ENCODE results near the gene GAB2.
A peak's percentile ranks its signal among the peaks of the same experiment; 100 is the strongest.

The GAB2 gene

GRCh38 chr11:78429209-78429608 is 11.6 kb upstream of the GAB2 start:
- DNase-seq = no peak
- in situ Hi-C loops (cut with HindIII; ENCODE audit: low pct_ligation_motif_present, low pct_unique_long_range_greater_than_20kb, low sequenced_read_pairs) = no loop called here

GRCh38 chr11:78428773-78429172 is 11.2 kb upstream of the GAB2 start:
- DNase-seq = no peak
- in situ Hi-C loops (cut with HindIII; ENCODE audit: low pct_ligation_motif_present, low pct_unique_long_range_greater_than_20kb, low sequenced_read_pairs) = no loop called here

- no peak for DNase-seq
- in situ Hi-C loops (cut with HindIII; ENCODE audit: low pct_ligation_motif_present, low pct_unique_long_range_greater_than_20kb, low sequenced_read_pairs) = no loop called here
Observed at GRCh38 chr11:78428266-78428636, 10.6 kb upstream of the GAB2 start.

- DNase-seq = no peak
- in situ Hi-C loops (cut with HindIII; ENCODE audit: low pct_ligation_motif_present, low pct_unique_long_range_greater_than_20kb, low sequenced_read_pairs) = no loop called here
Observed at GRCh38 chr11:78427615-78428265, 10.1 kb upstream of the GAB2 start.

GRCh38 chr11:78426845-78427244 is 9.2 kb upstream of the GAB2 start:
- in situ Hi-C loops (cut with HindIII; ENCODE audit: low pct_ligation_motif_present, low pct_unique_long_range_greater_than_20kb, low sequenced_read_pairs) = no loop called here
- DNase-seq = no peak

- no peak for DNase-seq
- in situ Hi-C loops (cut with HindIII; ENCODE audit: low pct_ligation_motif_present, low pct_unique_long_range_greater_than_20kb, low sequenced_read_pairs) = no loop called here
Observed at GRCh38 chr11:78425399-78426070, 7.9 kb upstream of the GAB2 start.

GRCh38 chr11:78424334-78425270 is 7.0 kb upstream of the GAB2 start:
- in situ Hi-C loops (cut with HindIII; ENCODE audit: low pct_ligation_motif_present, low pct_unique_long_range_greater_than_20kb, low sequenced_read_pairs) = no loop called here
- DNase-seq = no peak

GRCh38 chr11:78423241-78423640 is 5.6 kb upstream of the GAB2 start:
- in situ Hi-C loops (cut with HindIII; ENCODE audit: low pct_ligation_motif_present, low pct_unique_long_range_greater_than_20kb, low sequenced_read_pairs) = no loop called here
- no peak for DNase-seq

- in situ Hi-C loops (cut with HindIII; ENCODE audit: low pct_ligation_motif_present, low pct_unique_long_range_greater_than_20kb, low sequenced_read_pairs) = no loop called here
- DNase-seq = no peak
Observed at GRCh38 chr11:78420796-78421209, 3.2 kb upstream of the GAB2 start.

GRCh38 chr11:78420255-78420764 is 2.7 kb upstream of the GAB2 start:
- peak; percentile 54 for DNase-seq
- in situ Hi-C loops (cut with HindIII; ENCODE audit: low pct_ligation_motif_present, low pct_unique_long_range_greater_than_20kb, low sequenced_read_pairs) = no loop called here

- no peak for DNase-seq
- in situ Hi-C loops (cut with HindIII; ENCODE audit: low pct_ligation_motif_present, low pct_unique_long_range_greater_than_20kb, low sequenced_read_pairs) = no loop called here
Observed at GRCh38 chr11:78419327-78419726, 1.7 kb upstream of the GAB2 start.

- no peak for DNase-seq
- in situ Hi-C loops (cut with HindIII; ENCODE audit: low pct_ligation_motif_present, low pct_unique_long_range_greater_than_20kb, low sequenced_read_pairs) = no loop called here
Observed at GRCh38 chr11:78418584-78419211, 1.1 kb upstream of the GAB2 start.

GRCh38 chr11:78417888-78418583 is 416 bp upstream of the GAB2 start:
- peak; percentile 79 for DNase-seq
- in situ Hi-C loops (cut with HindIII; ENCODE audit: low pct_ligation_motif_present, low pct_unique_long_range_greater_than_20kb, low sequenced_read_pairs) = no loop called here

- DNase-seq = peak; percentile 89
Observed at GRCh38 chr11:78416285-78417174, 1.1 kb downstream of the GAB2 start.

GRCh38 chr11:78415338-78415737 is 2.3 kb downstream of the GAB2 start:
- in situ Hi-C loops (cut with HindIII; ENCODE audit: low pct_ligation_motif_present, low pct_unique_long_range_greater_than_20kb, low sequenced_read_pairs) = no loop called here

More at GRCh38 chr11:78416285-78417174, 1.1 kb downstream of the GAB2 start:
- in situ Hi-C loops (cut with HindIII; ENCODE audit: low pct_ligation_motif_present, low pct_unique_long_range_greater_than_20kb, low sequenced_read_pairs) = no loop called here

GRCh38 chr11:78414321-78415051 is 3.1 kb downstream of the GAB2 start:
- peak; percentile 41 for DNase-seq
- in situ Hi-C loops (cut with HindIII; ENCODE audit: low pct_ligation_motif_present, low pct_unique_long_range_greater_than_20kb, low sequenced_read_pairs) = no loop called here

More at GRCh38 chr11:78415338-78415737, 2.3 kb downstream of the GAB2 start:
- no peak for DNase-seq

GRCh38 chr11:78408619-78409018 is 9.0 kb downstream of the GAB2 start:
- in situ Hi-C loops (cut with HindIII; ENCODE audit: low pct_ligation_motif_present, low pct_unique_long_range_greater_than_20kb, low sequenced_read_pairs) = no loop called here
- no peak for DNase-seq
